ENCODE measurements around the gene MRPL28. TPM values are rescaled to one million over a fixed set of nuclear protein-coding genes. Genes with fewer than 3 reads are reported as not detected.
A peak's percentile ranks its signal among the peaks of the same experiment; 100 is the strongest.

Gene MRPL28
- polyA plus RNA-seq, 1 of the 3 experiments (the other 2 are of a cell fraction): 320 TPM

DNA sequence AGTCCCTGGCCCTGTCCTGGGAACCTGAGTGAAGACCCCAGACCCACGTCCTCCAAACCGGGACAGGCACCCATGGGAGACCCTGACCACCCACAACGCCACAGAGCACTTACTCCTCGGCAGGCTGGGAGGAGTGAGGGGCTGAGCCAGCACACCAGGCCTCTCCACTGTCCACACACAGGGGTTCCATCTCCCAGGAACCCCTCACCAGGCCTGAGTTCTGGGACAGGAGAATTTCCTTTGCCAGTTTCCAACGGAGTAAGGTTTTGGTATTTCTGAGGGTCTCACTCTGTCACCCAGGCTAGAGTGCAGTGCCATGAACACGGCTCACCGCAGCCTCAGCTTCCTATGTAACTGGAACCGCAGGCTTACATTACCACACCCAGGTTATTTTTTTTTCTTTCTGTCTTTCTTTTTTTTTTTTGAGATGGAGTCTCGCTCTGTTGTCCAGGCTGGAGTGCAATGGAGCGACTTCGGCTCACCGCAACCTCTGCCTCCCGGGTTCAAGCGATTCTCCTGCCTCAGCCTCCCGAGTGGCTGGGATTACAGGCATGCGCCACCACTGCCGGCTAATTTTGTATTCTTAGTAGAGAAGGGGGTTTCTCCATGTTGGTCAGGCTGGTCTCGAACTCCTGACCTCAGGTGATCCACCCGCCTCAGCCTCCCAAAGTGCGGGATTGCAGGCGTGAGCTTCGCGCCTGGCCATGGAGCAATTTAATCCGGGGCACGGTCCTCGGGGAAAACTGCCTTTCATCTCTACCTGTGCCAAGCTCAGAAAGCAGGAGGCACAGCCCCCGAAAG lies 9.8 kb upstream of the MRPL28 start:
- Histone ChIP-seq H3K36me3 (replicated peaks in 1 of 2; ENCODE audit: control insufficient read depth in 1 of 2, insufficient read depth in 2 of 2, low read length in 1 of 2) (peaks cover 0 to 22% of the 10 kb centered on the region in 2 experiments), H3K4me1 (ENCODE audit: control insufficient read depth in 1 of 2, insufficient read depth in 2 of 2, low read depth in 1 of 2, low read length in 1 of 2) (peaks cover 5 to 23% of the 10 kb centered on the region in 2 experiments; a peak in 2 of 4 replicates), H3K79me2 (ENCODE audit: insufficient read depth) (peaks cover 29% of the 10 kb centered on the region), H3K9me3 (no peaks in the 10 kb centered on the region), H3K9me2 (no peaks in the 10 kb centered on the region), H3K4me3 (ENCODE audit: low read depth in 2 of 2, low read length in 1 of 2) (peak overlapping the region; percentile 80 to 86), H3K27me3 (ENCODE audit: insufficient read depth) (no peaks in the 10 kb centered on the region), H3K27ac (ENCODE audit: low read depth in 2 of 2, low read length in 1 of 2) (no peak overlapping the region; a peak in 1 of 4 replicates), H3F3A (replicated peaks; ENCODE audit: insufficient read depth) (no peaks in the 10 kb centered on the region), H4K20me1 (ENCODE audit: insufficient read depth) (peaks cover 17% of the 10 kb centered on the region), H2AFZ (ENCODE audit: low read depth) (no peak overlapping the region), H3K9ac (peak overlapping the region; percentile 88; the same call in 1 of the 2 replicates), H3K4me2 (peak overlapping the region; percentile 97)
- POLR2A ChIA-PET: interaction anchor here (0.6 to 0.7 kb wide), 3 partner anchors 58 to 205 kb away, joined by 3 to 4 read pairs (median 3); no protein-coding TSS in a partner anchor
- WGBS (ENCODE audit: low lambda C conversion rate): 80% methylated on average over 15 of the region's 27 CpGs
- DNase-seq: no peak
- CTCF ChIA-PET: interaction anchor here (0.9 to 1.8 kb wide), 3 partner anchors 9 to 97 kb away, joined by 3 to 9 read pairs (median 9); partner anchors contain the start of gene MRPL28
- TF ChIP-seq RAD21 (IDR thresholded peaks at IDR 0.05; ENCODE audit: low read length) (no peak), JUND (IDR thresholded peaks at IDR 0.05) (no peak), TAF1 (IDR thresholded peaks at IDR 0.05; ENCODE audit: borderline replicate concordance, low read depth, low read length) (no peak), FOSL2 (IDR thresholded peaks at IDR 0.05; ENCODE audit: borderline replicate concordance, low read depth) (no peak)

DNA sequence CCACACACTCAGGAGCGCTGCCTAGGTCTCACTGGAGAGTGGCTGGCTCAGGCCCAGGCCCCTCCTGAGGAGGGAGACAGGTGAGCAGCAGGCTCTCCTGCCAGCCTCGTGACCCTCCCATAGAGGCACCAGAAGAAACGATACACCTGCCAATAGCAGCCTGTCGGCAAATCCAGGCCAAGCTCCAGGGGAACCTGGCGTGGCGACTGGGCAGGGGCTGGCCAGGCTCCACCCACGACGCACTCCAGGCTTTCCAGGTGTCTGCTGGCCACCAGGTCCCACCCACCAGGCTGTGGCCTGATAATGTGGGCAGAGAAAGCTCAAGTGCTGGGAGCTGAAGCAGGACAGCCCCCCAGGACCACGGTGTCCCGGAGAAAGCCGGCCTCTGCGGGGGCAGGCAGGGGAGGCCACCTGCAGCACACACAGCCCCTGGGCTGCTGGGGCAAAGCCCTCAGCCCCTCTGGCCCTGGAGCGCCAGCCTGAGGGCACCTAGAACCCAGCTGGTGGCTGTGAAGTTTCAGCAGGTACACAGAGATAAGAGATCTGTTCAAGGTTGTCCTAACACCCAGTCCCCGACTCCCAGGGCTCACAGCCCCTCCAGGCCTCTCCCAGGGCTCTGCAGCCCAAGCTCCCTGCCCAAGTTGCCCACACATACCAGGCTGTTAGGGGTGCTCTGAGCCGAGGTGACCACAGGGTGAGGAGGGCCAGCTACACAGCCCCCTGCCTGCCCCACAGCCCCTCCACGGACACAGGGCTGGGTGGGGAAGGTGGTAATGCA lies 9.0 kb upstream of the MRPL28 start:
- no peaks in the 10 kb centered on the region for H3F3A ChIP-seq (replicated peaks; ENCODE audit: insufficient read depth)
- no peaks in the 10 kb centered on the region for H3K9me2 ChIP-seq
- H3K36me3 ChIP-seq (replicated peaks in 1 of 2; ENCODE audit: control insufficient read depth in 1 of 2, insufficient read depth in 2 of 2, low read length in 1 of 2): peaks cover 0 to 30% of the 10 kb centered on the region in 2 experiments
- H3K27ac ChIP-seq (ENCODE audit: low read depth in 2 of 2, low read length in 1 of 2): no peak overlapping the region
- no peaks in the 10 kb centered on the region for H3K9me3 ChIP-seq
- H3K4me3 ChIP-seq (ENCODE audit: low read depth in 2 of 2, low read length in 1 of 2): no peak overlapping the region
- no peak overlapping the region for H3K9ac ChIP-seq
- H3K4me1 ChIP-seq (ENCODE audit: control insufficient read depth in 1 of 2, insufficient read depth in 2 of 2, low read depth in 1 of 2, low read length in 1 of 2): peaks cover 5 to 23% of the 10 kb centered on the region in 2 experiments; a peak in 2 of 4 replicates
- H4K20me1 ChIP-seq (ENCODE audit: insufficient read depth): peaks cover 17% of the 10 kb centered on the region
- peaks cover 29% of the 10 kb centered on the region for H3K79me2 ChIP-seq (ENCODE audit: insufficient read depth)
- H3K27me3 ChIP-seq (ENCODE audit: insufficient read depth): no peaks in the 10 kb centered on the region
- ChIA-PET POLR2A (interaction anchor here (0.7 kb wide), 1 partner anchor 206 kb away, joined by 3 read pairs; no protein-coding TSS in a partner anchor), CTCF (interaction anchor here (0.6 to 1.8 kb wide), 2 partner anchors 17 to 312 kb away, joined by 3 to 9 read pairs; no protein-coding TSS in a partner anchor)
- 53% methylated on average over 3 of the region's 16 CpGs for WGBS (ENCODE audit: low lambda C conversion rate)
- DNase-seq: no peak
- no peak overlapping the region for H2AFZ ChIP-seq (ENCODE audit: low read depth)
- peak overlapping the region; percentile 97; the same call in 1 of the 2 replicates for H3K4me2 ChIP-seq
- TF ChIP-seq, protein P1, sequence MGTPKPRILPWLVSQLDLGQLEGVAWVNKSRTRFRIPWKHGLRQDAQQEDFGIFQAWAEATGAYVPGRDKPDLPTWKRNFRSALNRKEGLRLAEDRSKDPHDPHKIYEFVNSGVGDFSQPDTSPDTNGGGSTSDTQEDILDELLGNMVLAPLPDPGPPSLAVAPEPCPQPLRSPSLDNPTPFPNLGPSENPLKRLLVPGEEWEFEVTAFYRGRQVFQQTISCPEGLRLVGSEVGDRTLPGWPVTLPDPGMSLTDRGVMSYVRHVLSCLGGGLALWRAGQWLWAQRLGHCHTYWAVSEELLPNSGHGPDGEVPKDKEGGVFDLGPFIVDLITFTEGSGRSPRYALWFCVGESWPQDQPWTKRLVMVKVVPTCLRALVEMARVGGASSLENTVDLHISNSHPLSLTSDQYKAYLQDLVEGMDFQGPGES (IDR thresholded peaks at IDR 0.05; ENCODE audit: low read depth, low read length): no peak
- TF ChIP-seq, protein P2, sequence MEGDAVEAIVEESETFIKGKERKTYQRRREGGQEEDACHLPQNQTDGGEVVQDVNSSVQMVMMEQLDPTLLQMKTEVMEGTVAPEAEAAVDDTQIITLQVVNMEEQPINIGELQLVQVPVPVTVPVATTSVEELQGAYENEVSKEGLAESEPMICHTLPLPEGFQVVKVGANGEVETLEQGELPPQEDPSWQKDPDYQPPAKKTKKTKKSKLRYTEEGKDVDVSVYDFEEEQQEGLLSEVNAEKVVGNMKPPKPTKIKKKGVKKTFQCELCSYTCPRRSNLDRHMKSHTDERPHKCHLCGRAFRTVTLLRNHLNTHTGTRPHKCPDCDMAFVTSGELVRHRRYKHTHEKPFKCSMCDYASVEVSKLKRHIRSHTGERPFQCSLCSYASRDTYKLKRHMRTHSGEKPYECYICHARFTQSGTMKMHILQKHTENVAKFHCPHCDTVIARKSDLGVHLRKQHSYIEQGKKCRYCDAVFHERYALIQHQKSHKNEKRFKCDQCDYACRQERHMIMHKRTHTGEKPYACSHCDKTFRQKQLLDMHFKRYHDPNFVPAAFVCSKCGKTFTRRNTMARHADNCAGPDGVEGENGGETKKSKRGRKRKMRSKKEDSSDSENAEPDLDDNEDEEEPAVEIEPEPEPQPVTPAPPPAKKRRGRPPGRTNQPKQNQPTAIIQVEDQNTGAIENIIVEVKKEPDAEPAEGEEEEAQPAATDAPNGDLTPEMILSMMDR (IDR thresholded peaks at IDR 0.05): no peak
- no peak for TF ChIP-seq YY1 (IDR thresholded peaks at IDR 0.05; ENCODE audit: low read depth)
- TF ChIP-seq RXRA (IDR thresholded peaks at IDR 0.05; ENCODE audit: borderline replicate concordance, low read depth): no peak
- no peak for TF ChIP-seq RCOR1 (IDR thresholded peaks at IDR 0.05; ENCODE audit: low read length)
- TF ChIP-seq JUND (IDR thresholded peaks at IDR 0.05): no peak
- TF ChIP-seq GATA2 (CRISPR knock-in tag; IDR thresholded peaks at IDR 0.05): no peak
- no peak for TF ChIP-seq MXI1 (IDR thresholded peaks at IDR 0.05; ENCODE audit: low read depth, low read length)
- TF ChIP-seq, protein P3, sequence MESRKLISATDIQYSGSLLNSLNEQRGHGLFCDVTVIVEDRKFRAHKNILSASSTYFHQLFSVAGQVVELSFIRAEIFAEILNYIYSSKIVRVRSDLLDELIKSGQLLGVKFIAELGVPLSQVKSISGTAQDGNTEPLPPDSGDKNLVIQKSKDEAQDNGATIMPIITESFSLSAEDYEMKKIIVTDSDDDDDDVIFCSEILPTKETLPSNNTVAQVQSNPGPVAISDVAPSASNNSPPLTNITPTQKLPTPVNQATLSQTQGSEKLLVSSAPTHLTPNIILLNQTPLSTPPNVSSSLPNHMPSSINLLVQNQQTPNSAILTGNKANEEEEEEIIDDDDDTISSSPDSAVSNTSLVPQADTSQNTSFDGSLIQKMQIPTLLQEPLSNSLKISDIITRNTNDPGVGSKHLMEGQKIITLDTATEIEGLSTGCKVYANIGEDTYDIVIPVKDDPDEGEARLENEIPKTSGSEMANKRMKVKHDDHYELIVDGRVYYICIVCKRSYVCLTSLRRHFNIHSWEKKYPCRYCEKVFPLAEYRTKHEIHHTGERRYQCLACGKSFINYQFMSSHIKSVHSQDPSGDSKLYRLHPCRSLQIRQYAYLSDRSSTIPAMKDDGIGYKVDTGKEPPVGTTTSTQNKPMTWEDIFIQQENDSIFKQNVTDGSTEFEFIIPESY (IDR thresholded peaks at IDR 0.05; ENCODE audit: borderline replicate concordance, low read depth): no peak
- TF ChIP-seq EZH2phosphoT487 (IDR thresholded peaks at IDR 0.05; ENCODE audit: borderline replicate concordance, low read depth): no peak
- TF ChIP-seq TAF1 (IDR thresholded peaks at IDR 0.05; ENCODE audit: borderline replicate concordance, low read depth, low read length): no peak
- TF ChIP-seq GABPA (IDR thresholded peaks at IDR 0.05; ENCODE audit: low read depth): no peak
- TF ChIP-seq TCF12 (IDR thresholded peaks at IDR 0.05): no peak
- no peak for TF ChIP-seq NRF1 (IDR thresholded peaks at IDR 0.05; ENCODE audit: low read depth, low read length)
- TF ChIP-seq RAD21 (IDR thresholded peaks at IDR 0.05; ENCODE audit: low read length): no peak
- TF ChIP-seq, protein P4, sequence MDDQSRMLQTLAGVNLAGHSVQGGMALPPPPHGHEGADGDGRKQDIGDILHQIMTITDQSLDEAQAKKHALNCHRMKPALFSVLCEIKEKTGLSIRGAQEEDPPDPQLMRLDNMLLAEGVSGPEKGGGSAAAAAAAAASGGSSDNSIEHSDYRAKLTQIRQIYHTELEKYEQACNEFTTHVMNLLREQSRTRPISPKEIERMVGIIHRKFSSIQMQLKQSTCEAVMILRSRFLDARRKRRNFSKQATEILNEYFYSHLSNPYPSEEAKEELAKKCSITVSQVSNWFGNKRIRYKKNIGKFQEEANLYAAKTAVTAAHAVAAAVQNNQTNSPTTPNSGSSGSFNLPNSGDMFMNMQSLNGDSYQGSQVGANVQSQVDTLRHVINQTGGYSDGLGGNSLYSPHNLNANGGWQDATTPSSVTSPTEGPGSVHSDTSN (IDR thresholded peaks at IDR 0.05): no peak

Data from SK-N-SH (cell line).